ENCODE measurements around the gene SGK1.
"Not testable (repeated sequence)": the region's sequence is repeated elsewhere in the genome, so short reads cannot be mapped to it uniquely, and the experiment has no call there.

The SGK1 gene

DNA sequence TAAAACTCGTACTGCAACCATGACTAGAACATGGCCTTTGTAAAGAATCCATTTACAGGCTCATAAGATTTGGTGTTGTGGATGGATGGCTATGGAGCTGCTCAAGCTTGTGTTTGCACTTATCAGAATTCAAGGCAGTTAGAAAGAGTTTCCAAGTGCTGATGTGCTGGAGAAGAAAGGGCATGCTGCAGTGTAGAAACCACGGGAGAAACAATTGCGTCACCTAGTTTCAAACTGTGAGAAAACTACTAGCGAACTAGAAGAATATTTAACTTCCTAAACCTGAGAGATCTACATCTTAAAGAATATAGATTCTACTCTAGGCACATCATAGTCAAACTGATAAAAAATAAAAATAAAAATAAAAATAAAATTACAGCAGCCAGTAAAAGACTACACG lies 116.2 kb downstream of the SGK1 start:
- CTCF ChIA-PET, result no interaction called here

GRCh38 chr6:134199848-134200606 lies 117.9 kb downstream of the SGK1 start:
- peaks cover 0 to 2% (median 0%) of the 10 kb centered on the region in 5 experiments for H3K27me3 ChIP-seq (replicated peaks in 2 of 5; ENCODE audit: control insufficient read depth in 4 of 5, insufficient read depth in 5 of 5, low read length in 4 of 5)
- H3K27ac ChIP-seq (ENCODE audit: insufficient read depth in 1 of 2, low read depth in 1 of 2, low read length in 2 of 2, poor library complexity in 1 of 2, severe bottlenecking in 2 of 2), result no peak overlapping the region
- WGBS (ENCODE audit: insufficient coverage), result 100% methylated on average over 4 of the region's 5 CpGs
- CTCF ChIA-PET, result no interaction called here
- DNase-seq, result no peak
- no peak overlapping the region for H3K4me3 ChIP-seq (ENCODE audit: control insufficient read depth in 1 of 7, extremely low read depth in 1 of 7, insufficient read depth in 4 of 7, low read depth in 2 of 7, low read length in 6 of 7)
- POLR2A ChIA-PET, result no interaction called here
- no peaks in the 10 kb centered on the region for H3K36me3 ChIP-seq (ENCODE audit: control insufficient read depth in 4 of 4, insufficient read depth in 4 of 4, low read length in 3 of 4)
- H3K4me1 ChIP-seq (ENCODE audit: control extremely low read depth in 1 of 4, control insufficient read depth in 4 of 4, insufficient read depth in 4 of 4, low read length in 3 of 4), result peaks cover 0 to 2% (median 1%) of the 10 kb centered on the region in 4 experiments
- H3K9me3 ChIP-seq (ENCODE audit: control extremely low read depth in 1 of 5, control insufficient read depth in 4 of 5, insufficient read depth in 2 of 5, low read depth in 1 of 5, low read length in 4 of 5), result peaks cover 0 to 7% (median 0%) of the 10 kb centered on the region in 5 experiments

More for the DNA sequence above, 116.2 kb downstream of the SGK1 start:
- Histone ChIP-seq H3K27me3 (replicated peaks in 2 of 5; ENCODE audit: control insufficient read depth in 4 of 5, insufficient read depth in 5 of 5, low read length in 4 of 5) (no peaks in the 10 kb centered on the region), H3K36me3 (ENCODE audit: control insufficient read depth in 4 of 4, insufficient read depth in 4 of 4, low read length in 3 of 4) (no peaks in the 10 kb centered on the region), H3K27ac (ENCODE audit: insufficient read depth in 1 of 2, low read depth in 1 of 2, low read length in 2 of 2, poor library complexity in 1 of 2, severe bottlenecking in 2 of 2) (no peak overlapping the region), H3K4me1 (ENCODE audit: control extremely low read depth in 1 of 4, control insufficient read depth in 4 of 4, insufficient read depth in 4 of 4, low read length in 3 of 4) (no peaks in the 10 kb centered on the region), H3K4me3 (ENCODE audit: control insufficient read depth in 1 of 7, extremely low read depth in 1 of 7, insufficient read depth in 4 of 7, low read depth in 2 of 7, low read length in 6 of 7) (no peak overlapping the region), H3K9me3 (ENCODE audit: control extremely low read depth in 1 of 5, control insufficient read depth in 4 of 5, insufficient read depth in 2 of 5, low read depth in 1 of 5, low read length in 4 of 5) (peaks cover 0 to 7% (median 0%) of the 10 kb centered on the region in 5 experiments)
- WGBS (ENCODE audit: insufficient coverage), result 100% methylated on average over 1 of the region's 5 CpGs
- POLR2A ChIA-PET, result no interaction called here
- no peak for DNase-seq

GRCh38 chr6:134198093-134198492 lies 119.8 kb downstream of the SGK1 start:
- Histone ChIP-seq H3K27me3 (replicated peaks in 2 of 5; ENCODE audit: control insufficient read depth in 4 of 5, insufficient read depth in 5 of 5, low read length in 4 of 5) (peaks cover 0 to 2% (median 0%) of the 10 kb centered on the region in 5 experiments), H3K9me3 (ENCODE audit: control extremely low read depth in 1 of 5, control insufficient read depth in 4 of 5, insufficient read depth in 2 of 5, low read depth in 1 of 5, low read length in 4 of 5) (peaks cover 0 to 2% (median 0%) of the 10 kb centered on the region in 5 experiments), H3K4me3 (ENCODE audit: control insufficient read depth in 1 of 7, extremely low read depth in 1 of 7, insufficient read depth in 4 of 7, low read depth in 2 of 7, low read length in 6 of 7) (no peak overlapping the region), H3K36me3 (ENCODE audit: control insufficient read depth in 4 of 4, insufficient read depth in 4 of 4, low read length in 3 of 4) (no peaks in the 10 kb centered on the region), H3K27ac (ENCODE audit: insufficient read depth in 1 of 2, low read depth in 1 of 2, low read length in 2 of 2, poor library complexity in 1 of 2, severe bottlenecking in 2 of 2) (no peak overlapping the region), H3K4me1 (ENCODE audit: control extremely low read depth in 1 of 4, control insufficient read depth in 4 of 4, insufficient read depth in 4 of 4, low read length in 3 of 4) (peaks cover 0 to 2% (median 1%) of the 10 kb centered on the region in 4 experiments)
- POLR2A ChIA-PET, result no interaction called here
- CTCF ChIA-PET, result no interaction called here
- 100% methylated on average over 2 of the region's 3 CpGs for WGBS (ENCODE audit: insufficient coverage)
- DNase-seq, result no peak

- CTCF ChIA-PET; H3K9me3 ChIP-seq (ENCODE audit: control extremely low read depth in 1 of 5, control insufficient read depth in 4 of 5, insufficient read depth in 2 of 5, low read depth in 1 of 5, low read length in 4 of 5); H3K36me3 ChIP-seq (ENCODE audit: control insufficient read depth in 4 of 4, insufficient read depth in 4 of 4, low read length in 3 of 4); POLR2A ChIA-PET; DNase-seq; H3K27me3 ChIP-seq (replicated peaks in 2 of 5; ENCODE audit: control insufficient read depth in 4 of 5, insufficient read depth in 5 of 5, low read length in 4 of 5); H3K27ac ChIP-seq (ENCODE audit: insufficient read depth in 1 of 2, low read depth in 1 of 2, low read length in 2 of 2, poor library complexity in 1 of 2, severe bottlenecking in 2 of 2); H3K4me1 ChIP-seq (ENCODE audit: control extremely low read depth in 1 of 4, control insufficient read depth in 4 of 4, insufficient read depth in 4 of 4, low read length in 3 of 4); H3K4me3 ChIP-seq (ENCODE audit: control insufficient read depth in 1 of 7, extremely low read depth in 1 of 7, insufficient read depth in 4 of 7, low read depth in 2 of 7, low read length in 6 of 7): not testable (repeated sequence)
- WGBS (ENCODE audit: insufficient coverage), result no CpG with 5 or more reads among the region's 6 CpGs
These were observed 120.2 kb downstream of the SGK1 start for GRCh38 chr6:134197685-134198084.

- Histone ChIP-seq H3K9me3 (ENCODE audit: control extremely low read depth in 1 of 5, control insufficient read depth in 4 of 5, insufficient read depth in 2 of 5, low read depth in 1 of 5, low read length in 4 of 5) (no peaks in the 10 kb centered on the region), H3K4me1 (ENCODE audit: control extremely low read depth in 1 of 4, control insufficient read depth in 4 of 4, insufficient read depth in 4 of 4, low read length in 3 of 4) (peaks cover 0 to 2% (median 1%) of the 10 kb centered on the region in 4 experiments), H3K27ac (ENCODE audit: insufficient read depth in 1 of 2, low read depth in 1 of 2, low read length in 2 of 2, poor library complexity in 1 of 2, severe bottlenecking in 2 of 2) (no peak overlapping the region), H3K27me3 (replicated peaks in 2 of 5; ENCODE audit: control insufficient read depth in 4 of 5, insufficient read depth in 5 of 5, low read length in 4 of 5) (peaks cover 0 to 2% (median 0%) of the 10 kb centered on the region in 5 experiments), H3K36me3 (ENCODE audit: control insufficient read depth in 4 of 4, insufficient read depth in 4 of 4, low read length in 3 of 4) (no peaks in the 10 kb centered on the region), H3K4me3 (ENCODE audit: control insufficient read depth in 1 of 7, extremely low read depth in 1 of 7, insufficient read depth in 4 of 7, low read depth in 2 of 7, low read length in 6 of 7) (no peak overlapping the region)
- ChIA-PET CTCF (no interaction called here), POLR2A (no interaction called here)
- DNase-seq, result peak; percentile 14 to 74 (median 64)
- 31% methylated on average over 4 of the region's 11 CpGs for WGBS (ENCODE audit: insufficient coverage)
These were observed 121.2 kb downstream of the SGK1 start for GRCh38 chr6:134196568-134197193.

DNA sequence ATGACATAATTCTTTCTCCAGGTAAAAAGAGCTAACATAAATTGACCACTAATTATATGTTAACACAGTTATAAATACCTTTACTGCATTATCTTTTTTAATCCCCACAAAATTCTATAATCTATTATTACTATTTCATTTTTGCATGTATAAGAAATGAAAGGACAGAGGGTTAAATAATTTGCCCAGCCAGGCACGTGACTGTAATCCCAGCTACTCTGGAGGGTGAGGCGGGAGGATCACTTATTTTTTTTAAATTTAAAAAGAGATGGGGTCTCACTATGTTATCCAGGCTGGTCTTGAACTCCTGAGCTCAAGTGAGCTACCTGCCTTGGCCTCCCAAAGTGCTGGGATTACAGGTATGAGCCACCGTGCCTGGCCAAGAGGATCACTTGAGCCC lies 121.9 kb downstream of the SGK1 start:
- Histone ChIP-seq H3K9me3 (ENCODE audit: control extremely low read depth in 1 of 5, control insufficient read depth in 4 of 5, insufficient read depth in 2 of 5, low read depth in 1 of 5, low read length in 4 of 5) (no peaks in the 10 kb centered on the region), H3K27ac (ENCODE audit: insufficient read depth in 1 of 2, low read depth in 1 of 2, low read length in 2 of 2, poor library complexity in 1 of 2, severe bottlenecking in 2 of 2) (no peak overlapping the region), H3K4me3 (ENCODE audit: control insufficient read depth in 1 of 7, extremely low read depth in 1 of 7, insufficient read depth in 4 of 7, low read depth in 2 of 7, low read length in 6 of 7) (no peak overlapping the region), H3K27me3 (replicated peaks in 2 of 5; ENCODE audit: control insufficient read depth in 4 of 5, insufficient read depth in 5 of 5, low read length in 4 of 5) (peaks cover 0 to 2% (median 0%) of the 10 kb centered on the region in 5 experiments), H3K36me3 (ENCODE audit: control insufficient read depth in 4 of 4, insufficient read depth in 4 of 4, low read length in 3 of 4) (no peaks in the 10 kb centered on the region), H3K4me1 (ENCODE audit: control extremely low read depth in 1 of 4, control insufficient read depth in 4 of 4, insufficient read depth in 4 of 4, low read length in 3 of 4) (peaks cover 0 to 2% (median 1%) of the 10 kb centered on the region in 4 experiments)
- 100% methylated on average over 1 of the region's 3 CpGs for WGBS (ENCODE audit: insufficient coverage)
- POLR2A ChIA-PET, result no interaction called here
- DNase-seq, result no peak
- CTCF ChIA-PET, result no interaction called here

Measured in common myeloid progenitor, CD34-positive (primary cell).